GM19099 (cell line): ENCODE results near the gene RNF150.

Experiments
- POLR2A ChIP-seq: IDR thresholded peaks from 3 replicates; pipeline ENCODE4 v1.6.1; 2011; ENCODE audit warnings: low read depth; ENCODE audit not compliant: insufficient read length; ENCODE audit errors: extremely low read depth

The RNF150 gene

DNA sequence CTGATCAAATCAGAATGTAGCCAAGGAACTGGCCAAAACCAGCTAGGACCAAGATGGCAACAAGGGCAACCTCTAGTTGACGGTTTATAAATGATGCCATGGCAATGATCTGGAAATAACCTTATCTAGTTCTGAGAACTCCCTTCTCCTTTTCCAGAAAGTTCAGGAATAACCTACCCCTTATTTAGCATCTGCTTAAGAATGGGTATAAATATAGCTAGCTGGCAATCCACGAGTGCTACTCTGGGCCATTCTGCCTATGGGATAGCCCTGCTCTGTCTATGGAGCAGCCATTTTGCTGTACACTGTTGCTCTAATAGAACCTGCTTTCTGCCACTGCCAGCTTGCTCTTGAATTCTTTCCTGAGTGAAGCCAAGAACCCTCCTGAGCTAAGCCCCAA is 192.7 kb downstream of the RNF150 start:
- no peak for TF ChIP-seq POLR2A

- TF ChIP-seq POLR2A: no peak
These were observed 195.4 kb downstream of the RNF150 start for GRCh38 chr4:140937866-140938265.

- no peak for TF ChIP-seq POLR2A
These were observed 198.0 kb downstream of the RNF150 start for GRCh38 chr4:140935254-140935653.

DNA sequence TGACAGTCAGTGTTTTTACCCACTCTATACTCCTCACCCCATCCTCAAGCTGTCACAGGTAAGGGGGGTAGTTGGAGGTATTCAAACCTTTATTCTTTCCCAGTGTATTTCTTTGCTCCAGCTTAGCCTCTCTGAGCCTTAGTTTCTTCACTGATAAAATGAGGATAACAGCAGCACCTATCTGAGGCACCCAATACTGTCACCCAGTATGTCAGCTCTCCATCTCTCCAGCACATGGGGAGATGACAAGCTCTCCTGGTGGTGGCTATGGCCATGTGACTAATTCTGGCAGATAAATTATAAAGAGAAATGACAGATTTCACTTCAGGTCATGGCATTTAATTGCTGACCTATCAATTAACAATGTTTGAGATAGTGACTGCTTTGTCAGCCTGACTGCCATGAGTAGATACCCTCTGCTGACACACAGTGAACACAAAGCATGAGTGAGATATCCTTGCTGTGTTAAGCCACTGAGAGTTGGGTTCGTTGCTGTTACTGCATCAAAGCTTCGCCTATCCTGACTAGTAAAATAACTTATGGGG is 200.7 kb downstream of the RNF150 start:
- TF ChIP-seq POLR2A: no peak

GRCh38 chr4:140931911-140932310 is 201.4 kb downstream of the RNF150 start:
- TF ChIP-seq POLR2A: no peak

GRCh38 chr4:140930557-140930956 is 202.7 kb downstream of the RNF150 start:
- TF ChIP-seq POLR2A: no peak

- TF ChIP-seq POLR2A: no peak
These were observed 203.3 kb downstream of the RNF150 start for GRCh38 chr4:140930011-140930410.

- TF ChIP-seq POLR2A: no peak
These were observed 204.4 kb downstream of the RNF150 start for GRCh38 chr4:140928880-140929279.

DNA sequence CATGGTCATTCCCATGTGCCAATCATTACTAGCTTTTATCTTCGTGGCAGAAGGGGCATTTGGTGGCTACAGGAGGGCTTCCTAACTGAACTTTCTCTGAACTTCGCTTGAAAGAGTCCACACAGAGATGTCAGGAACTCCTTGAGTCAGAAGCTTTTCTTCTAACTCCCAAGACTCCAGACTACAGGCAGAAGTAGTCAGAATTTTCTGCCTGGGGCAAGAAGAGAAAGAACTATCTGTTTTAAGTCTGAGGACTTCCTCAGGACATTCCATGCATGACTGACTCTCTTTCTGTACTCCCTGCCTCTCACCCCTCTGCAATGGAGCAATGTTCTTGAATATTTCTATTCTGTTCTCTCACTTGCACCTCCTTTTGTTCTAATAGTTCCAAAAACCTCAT is 206.6 kb downstream of the RNF150 start:
- TF ChIP-seq POLR2A: no peak

DNA sequence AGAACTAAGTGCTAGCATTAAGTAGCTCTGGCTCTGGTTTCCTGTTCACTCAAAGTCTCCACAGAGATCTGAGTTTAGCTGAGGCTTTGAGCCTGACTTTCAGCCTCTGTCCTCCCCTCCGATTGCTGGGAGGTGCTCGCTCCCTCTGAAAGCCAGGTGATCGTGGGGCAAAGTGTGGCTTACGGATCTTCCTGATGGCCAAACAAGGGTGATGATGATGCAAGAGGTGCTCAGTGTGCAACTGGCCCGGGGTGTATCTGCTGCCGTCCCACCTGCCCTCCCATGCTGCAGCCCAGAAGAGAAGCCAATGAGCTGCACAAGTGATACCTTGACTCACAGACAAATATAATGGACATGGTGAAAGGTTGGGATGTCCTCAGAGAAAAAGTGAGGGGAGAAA is 207.9 kb downstream of the RNF150 start:
- TF ChIP-seq POLR2A: no peak

- TF ChIP-seq POLR2A: no peak
These were observed 208.4 kb downstream of the RNF150 start for GRCh38 chr4:140924761-140925392.

GRCh38 chr4:140906993-140907962 is 226.0 kb downstream of the RNF150 start:
- no peak for TF ChIP-seq POLR2A

DNA sequence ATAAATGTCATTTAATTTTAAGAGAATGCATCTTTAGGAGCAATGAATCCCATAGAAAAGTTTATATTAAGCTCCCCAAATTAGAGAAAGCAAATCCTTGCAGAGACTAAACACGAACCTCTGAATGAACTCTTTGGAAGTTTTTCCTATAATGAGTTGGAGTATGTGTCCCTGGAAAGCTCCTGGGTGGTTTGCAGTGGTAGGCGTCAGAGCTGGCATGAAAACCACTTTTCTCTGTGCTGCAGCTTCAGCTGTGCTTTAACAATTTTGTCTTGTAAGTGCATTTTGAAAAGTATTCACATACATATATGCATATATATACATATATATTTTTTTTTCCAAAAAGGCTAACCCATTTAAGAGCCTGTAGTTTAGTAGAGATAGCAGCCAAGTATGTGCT is 228.4 kb downstream of the RNF150 start:
- TF ChIP-seq POLR2A: no peak

DNA sequence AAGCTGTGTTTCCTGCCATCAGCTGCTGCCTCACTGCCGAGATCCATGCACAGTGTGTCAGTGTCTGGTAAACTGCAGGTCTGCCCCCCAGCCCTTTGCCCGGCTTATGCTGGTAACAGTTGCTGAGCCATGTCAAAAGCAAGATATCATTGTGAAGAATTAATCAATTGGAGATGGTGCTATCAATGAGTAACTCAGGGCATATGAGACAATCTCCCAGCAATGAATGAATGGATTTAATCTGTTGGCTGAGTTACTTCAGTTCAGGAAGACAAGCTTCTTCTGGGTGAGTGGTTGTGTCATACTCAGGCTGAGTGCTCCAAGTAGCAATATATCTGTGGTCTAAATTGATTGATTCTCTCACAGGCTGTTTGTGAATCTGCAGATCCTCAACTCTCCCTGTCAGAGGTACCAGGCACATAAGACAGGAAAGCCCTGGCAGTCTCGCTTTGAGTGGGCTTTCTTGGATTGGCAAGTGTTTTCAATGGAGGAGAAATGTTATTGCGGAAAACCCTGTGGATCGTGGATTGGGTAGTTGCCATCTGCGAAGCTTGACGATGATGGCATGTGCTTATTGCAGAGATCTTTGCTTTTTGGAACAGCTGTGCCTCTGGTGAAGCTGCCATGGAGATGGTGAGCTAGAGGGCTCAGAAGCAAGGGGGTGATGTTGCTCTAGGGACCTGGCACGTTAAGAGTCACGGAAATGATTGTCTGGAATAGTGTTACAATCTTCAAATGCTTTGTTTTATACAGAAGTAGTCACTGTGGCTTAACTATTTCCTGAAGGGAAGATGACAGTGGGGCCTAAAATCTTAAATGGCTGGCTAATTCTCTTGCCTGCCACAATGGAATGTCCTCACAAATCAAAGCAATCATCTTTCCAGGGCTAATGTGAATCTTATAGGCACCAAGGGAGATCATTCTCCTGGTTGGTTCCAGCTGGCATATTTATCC is 229.5 kb downstream of the RNF150 start:
- no peak for TF ChIP-seq POLR2A
